Ishikawa (cell line): ENCODE data around the gene IRX2.

ENCODE experiments used
- FOXM1 ChIP-seq: IDR thresholded peaks from 2 replicates; pipeline ENCODE4 v1.6.1; 2012; ENCODE audit warnings: low read depth, borderline replicate concordance
- REST ChIP-seq: IDR thresholded peaks from 2 replicates; pipeline ENCODE4 v1.6.1; 2012; ENCODE audit warnings: low read depth, mild to moderate bottlenecking
- TAF1 ChIP-seq: IDR thresholded peaks from 2 replicates; pipeline ENCODE4 v1.6.1; 2012; ENCODE audit warnings: low read depth, mild to moderate bottlenecking
- YY1 ChIP-seq: IDR thresholded peaks from 2 replicates; pipeline ENCODE4 v1.6.1; 2012; ENCODE audit warnings: low read depth

DNA sequence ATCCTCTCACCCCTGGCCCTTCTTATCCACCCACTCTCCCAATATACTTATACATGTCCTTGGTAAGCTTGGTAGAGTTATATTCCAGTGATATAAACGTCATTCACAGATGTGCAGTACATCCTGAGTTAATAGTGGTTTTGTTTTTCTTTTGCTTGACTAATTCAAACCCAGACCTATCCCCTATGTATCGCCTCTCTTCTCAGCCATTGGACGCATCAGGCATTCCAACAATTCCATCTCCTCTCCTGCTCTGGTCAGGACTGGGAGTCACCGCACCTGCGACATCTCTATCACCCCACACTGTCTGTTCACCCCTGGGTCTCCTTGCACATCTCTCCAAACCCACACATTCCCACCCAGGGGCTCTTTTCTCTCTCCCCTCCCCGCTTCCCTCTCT lies 21.9 kb upstream of the IRX2 start:
- TF ChIP-seq YY1 (no peak), REST (no peak), TAF1 (no peak), FOXM1 (no peak)
